Anterior cingulate cortex (tissue), 58 donors: ENCODE measurements around the gene NFKB1.

ENCODE experiments used
- DNase-seq, 58 donors: peaks; one replicate each; lab custom pipeline; 2025; lab: John Stamatoyannopoulos, UW

Gene NFKB1

DNA sequence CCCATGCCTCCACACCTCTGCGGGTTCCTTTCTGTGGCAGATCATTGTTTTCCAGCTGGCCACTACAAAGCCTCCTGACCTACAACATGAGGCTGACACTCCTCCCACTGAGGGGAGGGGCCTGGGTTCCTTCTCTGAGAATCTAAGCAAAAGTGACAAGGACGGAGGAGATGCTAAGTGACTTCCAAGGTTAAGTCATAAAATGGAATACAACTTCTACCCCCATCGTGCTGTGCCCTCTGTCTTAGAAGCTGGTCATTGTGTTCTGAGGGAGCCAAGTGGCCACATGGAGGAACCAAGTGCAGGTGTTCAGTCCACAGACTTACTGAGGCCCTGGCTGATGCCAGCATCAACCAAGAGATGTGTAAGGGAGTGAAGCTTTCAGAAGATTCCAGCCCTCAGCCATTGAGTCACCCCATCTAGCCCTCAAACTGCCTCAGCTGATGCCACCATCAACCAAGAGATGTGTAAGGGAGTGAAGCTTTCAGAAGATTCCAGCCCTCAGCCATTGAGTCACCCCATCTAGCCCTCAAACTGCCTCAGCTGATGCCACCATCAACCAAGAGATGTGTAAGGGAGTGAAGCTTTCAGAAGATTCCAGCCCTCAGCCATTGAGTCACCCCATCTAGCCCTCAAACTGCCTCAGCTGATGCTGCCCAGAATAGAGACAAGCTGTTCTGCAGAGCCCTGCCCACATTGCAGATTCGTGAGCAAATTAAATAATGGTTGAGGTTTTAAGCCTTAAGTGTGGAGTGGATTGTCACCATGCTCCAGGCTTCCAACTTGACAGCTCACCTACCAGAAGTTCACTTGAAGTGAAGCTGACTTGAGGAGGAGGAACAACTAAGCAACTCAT lies 118.8 kb downstream of the NFKB1 start:
- DNase-seq = peak in 3 of 58 donors; percentile 12 to 42 (median 20)

DNA sequence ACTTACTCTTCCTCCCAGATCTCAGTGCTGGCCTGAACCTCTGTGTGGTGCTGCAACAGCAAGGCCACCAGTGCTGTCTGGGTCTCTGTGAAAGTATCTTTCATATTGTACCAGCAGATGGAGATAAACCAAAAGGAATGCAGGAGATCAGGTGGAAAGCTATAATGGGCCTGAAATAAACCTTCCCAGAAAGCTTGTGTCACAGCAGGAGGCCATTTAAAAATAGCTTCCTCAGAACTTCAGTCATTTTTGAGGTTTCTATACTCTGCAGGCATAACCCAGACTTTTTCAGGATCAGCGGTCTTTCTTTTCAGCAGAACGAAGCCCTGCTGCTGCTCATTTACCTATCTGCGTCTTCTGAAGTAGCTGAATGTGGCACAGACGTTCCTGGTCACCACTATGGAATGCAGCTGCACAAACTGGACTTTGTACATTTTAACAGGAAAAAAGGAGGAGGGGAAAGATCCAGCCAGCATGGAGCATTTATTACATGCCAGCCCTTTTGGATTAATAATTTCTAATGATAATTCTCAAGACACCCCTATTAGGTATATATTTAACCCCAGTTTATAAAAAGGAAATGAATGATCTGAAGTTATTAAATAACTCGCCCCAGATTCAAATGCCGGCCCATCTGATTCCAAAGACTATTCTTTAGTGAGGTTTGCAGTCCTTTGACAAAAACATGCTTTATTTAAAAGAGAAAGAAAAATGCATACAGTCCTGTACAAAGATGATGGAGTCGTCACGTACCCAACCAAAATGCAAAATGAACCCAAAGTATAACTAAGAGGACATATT lies 119.7 kb downstream of the NFKB1 start:
- DNase-seq = peak in 27 of 58 donors; percentile 11 to 79 (median 28)

DNA sequence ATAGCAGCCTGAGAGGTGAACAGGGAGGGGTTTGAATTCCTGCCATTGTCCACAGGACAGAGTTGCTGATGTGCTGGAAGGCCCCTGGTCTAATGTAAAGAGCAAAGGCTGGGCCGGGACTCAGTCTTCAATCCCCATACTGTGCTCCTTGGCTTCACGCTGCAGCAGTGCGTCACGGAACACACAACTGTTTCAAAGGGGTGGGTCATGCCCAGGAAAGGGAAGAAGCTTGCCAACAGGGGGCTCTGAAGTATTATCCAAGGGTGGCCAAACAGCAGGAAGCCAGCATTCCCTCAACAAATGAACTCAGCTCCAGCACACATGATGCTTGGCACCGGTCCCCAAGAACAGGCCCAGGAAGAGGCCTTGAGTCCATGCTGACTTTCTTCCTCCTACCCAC lies 122.5 kb downstream of the NFKB1 start:
- DNase-seq = peak in 6 of 58 donors; percentile 14 to 45 (median 30)

DNA sequence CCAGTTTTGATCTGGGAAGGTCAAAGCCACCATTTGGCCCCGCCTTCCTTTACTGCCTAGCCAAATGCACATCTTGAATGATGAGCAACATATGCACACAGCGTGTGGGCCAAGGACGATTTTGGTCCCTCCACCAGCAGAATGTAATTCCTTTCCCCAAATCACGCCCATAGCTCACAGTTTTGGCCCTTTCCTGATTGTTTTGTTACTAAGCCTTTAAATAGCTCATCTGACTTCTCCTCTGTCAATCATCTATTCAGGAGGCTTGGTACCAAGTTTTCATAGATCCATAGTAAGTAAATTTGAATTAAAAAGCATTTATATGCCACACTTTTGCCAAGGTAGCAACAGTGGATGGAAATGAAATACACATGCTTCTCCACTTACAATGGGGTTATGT lies 123.3 kb downstream of the NFKB1 start:
- DNase-seq = no peak

DNA sequence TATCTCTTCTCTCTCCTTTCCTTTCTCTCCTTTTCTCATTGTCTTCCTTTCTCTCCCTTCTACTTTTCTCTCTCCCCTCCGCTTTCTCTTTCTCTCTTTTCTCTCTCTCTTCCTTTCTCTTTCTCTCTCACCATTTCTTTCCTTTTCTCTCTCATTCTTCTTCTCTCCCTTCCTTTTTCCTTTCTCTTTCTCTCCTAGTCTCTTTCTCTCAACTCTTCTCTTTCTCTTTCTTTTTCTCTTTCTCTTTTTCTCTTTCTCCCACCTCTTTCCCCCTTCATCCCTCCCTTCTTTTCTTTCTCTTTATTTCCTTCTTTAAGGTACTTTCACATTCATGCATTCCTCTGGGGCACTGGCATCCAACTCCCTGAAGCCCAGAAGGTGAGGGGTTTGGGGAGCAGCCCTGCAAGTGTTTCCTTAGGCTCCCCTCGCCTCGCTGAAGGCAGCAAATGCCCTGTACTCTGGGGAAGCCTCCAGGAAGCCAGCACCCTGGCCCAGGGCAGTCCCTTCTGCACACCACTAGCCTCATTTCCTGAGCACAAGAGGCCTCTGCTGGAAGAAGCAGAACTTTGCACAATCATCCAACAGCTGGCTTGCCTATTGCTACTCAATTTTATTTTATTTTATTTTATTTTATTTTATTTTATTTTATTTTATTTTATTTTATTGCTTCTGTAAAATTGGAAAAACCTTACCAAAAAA lies 124.2 kb downstream of the NFKB1 start:
- DNase-seq = peak in 3 of 58 donors; percentile 10 to 17 (median 13)

DNA sequence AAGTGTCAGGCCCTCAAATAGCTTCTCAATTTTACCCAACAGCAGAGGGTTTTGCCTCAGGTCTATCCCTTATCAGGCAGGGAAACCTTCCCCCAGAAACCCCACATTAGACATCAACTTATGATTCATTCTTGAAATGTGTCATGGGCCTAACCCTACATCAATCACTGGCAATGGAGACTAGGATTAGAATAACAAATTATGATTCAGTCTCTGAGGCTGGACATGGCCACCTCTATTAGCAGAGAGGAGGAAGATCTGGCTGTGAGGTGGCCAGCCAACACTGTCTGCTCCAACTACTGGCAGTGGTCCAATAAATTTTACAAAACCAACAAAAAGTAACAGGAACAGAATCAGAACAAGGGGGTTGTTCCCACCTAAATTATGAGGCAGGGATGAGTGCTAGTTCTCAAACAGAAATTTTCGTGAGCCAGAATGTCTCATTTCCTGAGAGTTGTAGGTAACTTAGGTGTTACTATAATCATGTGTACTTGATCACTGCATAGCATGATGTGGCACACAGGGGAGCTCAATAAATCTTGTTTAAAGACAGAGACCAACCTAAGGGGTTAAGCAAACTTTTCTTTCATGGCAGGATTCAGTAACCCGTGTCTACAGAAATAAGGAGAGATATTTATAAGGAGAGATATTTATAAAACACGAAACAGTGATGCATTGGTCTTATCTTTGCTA lies 126.8 kb downstream of the NFKB1 start:
- no peak for DNase-seq

DNA sequence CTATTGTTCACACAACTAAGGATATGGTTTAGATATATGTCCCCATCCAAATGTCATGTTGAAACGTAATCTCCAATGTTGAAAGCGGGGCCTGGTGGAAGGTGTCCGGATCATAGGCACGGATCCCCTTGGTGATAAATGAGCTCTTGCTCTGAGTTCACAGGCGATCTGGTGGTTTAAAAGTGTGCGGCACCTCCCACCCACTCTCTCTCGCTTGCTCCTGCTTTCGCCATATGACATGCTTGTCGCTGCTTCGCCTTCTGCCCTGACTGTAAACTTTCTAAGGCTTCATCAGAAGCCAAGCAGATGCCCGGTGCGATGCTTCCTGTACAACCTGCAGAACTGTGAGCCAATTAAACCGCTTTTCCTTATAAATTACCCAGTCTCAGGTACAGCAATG lies 128.5 kb downstream of the NFKB1 start:
- DNase-seq = no peak

DNA sequence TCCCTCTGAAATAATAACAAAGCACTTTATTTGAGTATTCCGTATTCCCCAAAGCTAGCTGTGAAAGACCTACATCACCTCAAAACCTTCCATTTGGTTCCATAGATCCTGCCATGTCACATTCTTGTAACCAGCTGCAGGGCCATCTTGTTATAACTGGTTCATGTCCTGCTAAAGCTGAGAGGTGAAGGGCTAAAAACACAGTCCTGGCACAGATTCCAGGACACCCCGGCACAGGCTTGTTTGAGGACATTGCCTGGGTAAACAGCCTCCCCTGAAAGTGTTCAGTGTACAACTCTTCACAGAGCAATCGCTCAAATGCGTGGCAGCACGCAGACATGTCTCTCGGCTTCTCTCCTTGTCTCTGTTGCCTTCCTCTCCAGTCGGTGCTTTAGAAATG lies 130.5 kb downstream of the NFKB1 start:
- no peak for DNase-seq

DNA sequence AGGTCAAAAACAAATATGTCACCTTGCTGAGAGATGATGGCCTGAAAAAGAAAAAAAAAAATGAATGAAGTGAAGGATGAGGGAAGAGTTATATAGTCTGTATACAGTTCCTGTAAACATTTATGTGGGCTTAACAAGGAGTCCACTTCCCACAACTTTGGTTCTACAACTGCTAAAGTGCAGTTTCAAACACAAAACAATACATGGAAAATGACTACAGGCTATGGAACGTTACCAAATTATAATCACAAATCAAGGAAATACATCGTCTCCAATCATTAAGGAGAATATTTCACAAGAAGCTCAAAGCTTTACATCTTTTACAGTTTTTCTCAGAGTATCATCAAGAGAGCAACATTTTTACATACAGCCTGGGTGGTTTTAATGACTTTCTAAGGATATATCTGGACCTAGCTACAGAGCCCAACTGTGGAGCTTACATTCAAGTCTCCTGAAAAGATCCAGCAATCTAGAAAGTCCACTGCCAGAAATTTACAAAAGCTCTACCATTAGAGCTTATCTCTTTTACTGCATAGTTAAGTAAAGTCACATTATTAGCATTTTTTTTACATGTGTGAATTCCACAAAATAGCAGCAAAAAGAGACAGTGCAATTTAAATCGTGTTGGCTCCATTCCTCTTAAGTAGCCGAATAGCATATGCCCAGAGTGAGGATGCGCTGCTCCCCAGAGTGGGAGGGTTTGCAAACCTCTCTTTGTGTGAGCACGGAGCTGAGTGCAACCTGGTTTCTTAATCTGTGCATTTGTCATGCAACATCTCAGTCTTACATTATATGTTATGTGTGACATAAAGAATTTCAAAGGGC lies 131.3 kb downstream of the NFKB1 start:
- DNase-seq = no peak

DNA sequence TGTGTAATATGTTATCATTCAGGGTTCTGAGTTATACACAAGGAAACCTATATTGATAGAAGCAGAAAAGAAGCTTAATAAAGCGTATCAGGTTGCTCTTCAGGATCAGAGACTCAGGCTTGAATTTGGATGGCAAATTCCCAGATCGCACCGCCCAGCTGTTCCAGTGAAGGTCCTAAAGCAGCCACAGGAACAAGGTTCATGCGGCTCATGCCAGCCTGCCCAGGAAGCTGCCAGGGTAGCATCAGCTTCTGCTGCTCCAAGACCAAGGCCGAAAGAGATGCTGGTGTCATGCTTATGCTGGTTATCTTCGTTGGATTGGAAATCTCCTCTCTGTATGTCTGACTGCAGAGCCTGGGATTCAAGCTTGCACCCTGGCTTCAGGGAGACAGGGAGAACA lies 131.9 kb downstream of the NFKB1 start:
- DNase-seq = no peak

DNA sequence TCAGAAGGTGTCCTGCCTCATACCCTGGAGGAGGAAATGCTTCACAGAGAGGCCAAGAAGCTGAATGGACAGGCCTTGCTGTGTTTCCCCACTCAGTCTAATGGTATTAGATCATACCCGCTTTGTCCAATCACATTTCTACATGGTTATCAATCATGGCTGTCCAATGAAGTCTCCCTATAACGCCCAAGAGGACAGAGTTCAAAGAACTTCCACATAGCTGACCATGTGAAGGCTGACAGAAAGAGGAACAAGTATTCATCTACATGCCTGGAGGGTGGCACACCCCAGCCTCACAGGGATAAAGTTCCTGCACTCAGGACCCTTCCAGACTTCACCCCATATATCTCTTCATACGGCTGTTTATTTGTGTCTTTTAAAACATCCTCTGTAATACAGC lies 136.2 kb downstream of the NFKB1 start:
- DNase-seq = no peak

DNA sequence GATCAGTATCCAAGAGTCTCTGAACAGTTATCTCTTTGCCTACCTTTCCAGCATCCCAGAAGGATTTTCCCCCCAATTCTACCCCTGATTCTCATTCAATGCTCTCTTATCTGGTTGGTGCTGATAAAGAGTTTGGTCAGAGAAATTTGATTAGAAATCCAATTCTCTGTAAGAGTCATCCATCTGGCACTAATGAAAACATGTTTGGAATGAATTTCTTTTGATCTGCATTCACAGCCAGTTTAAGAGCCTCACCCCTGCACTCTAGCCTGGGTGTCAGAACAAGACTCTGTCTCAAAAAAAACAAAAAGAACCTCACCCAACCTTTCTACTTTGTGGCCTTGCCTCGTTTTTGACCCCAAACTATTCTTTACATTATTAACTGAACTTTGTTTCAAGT lies 137.5 kb downstream of the NFKB1 start:
- DNase-seq = no peak

DNA sequence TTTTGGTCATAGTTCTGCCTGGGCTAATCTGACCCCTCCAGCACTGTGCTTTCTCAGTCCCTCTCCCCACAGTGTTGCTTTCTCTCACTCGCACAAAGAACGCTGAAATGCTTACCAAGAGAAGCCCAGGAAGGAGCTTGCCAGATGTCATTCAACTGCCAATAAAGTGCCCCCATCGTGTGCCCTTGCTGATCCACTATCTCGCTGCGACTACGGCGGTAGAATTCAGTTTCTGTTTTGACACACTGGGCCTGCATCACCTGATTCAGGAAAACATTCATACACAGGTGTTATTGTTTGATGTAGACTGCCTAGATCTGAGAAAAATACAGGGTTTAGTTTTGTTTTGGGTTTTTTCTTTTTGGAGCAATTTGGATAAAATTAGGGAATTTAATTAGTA lies 138.4 kb downstream of the NFKB1 start:
- no peak for DNase-seq

DNA sequence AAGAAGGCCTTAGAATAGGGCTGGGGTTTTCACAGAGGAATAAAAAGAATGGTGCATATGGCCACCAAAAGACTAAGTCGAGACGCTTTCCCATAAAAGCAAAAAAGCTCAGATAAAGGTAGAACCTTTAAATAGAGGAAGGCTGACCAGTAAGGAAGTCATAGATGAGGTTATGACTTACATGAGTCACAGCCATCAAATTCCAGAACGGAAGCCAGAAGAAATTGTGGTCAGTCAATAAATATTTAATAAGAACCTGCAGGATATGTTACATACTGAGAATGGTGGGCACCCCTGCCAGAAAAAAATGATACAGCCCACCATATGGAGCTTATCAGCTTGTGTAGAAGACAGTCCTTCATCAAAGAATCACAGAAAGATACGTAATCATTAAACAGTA lies 139.5 kb downstream of the NFKB1 start:
- no peak for DNase-seq

DNA sequence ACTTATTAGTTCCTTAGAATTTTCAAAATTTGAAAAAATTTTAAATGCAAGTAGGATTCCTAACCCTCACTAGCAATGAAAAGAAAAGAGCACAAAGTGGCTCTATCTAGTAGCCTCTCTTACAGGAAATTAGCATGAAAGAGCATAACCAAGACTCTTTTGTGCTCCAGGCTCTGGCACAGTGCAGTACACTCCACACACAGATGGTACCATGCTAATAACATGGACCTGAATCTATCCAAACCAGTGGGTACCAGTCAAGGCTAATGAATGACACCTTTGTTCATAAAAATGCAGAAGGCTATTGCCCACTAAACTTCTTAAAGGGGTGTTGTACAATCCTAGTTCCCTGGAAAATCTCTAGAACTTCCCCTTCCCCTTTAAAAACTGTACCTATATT lies 140.6 kb downstream of the NFKB1 start:
- DNase-seq = peak in 23 of 58 donors; percentile 5 to 83 (median 40)

DNA sequence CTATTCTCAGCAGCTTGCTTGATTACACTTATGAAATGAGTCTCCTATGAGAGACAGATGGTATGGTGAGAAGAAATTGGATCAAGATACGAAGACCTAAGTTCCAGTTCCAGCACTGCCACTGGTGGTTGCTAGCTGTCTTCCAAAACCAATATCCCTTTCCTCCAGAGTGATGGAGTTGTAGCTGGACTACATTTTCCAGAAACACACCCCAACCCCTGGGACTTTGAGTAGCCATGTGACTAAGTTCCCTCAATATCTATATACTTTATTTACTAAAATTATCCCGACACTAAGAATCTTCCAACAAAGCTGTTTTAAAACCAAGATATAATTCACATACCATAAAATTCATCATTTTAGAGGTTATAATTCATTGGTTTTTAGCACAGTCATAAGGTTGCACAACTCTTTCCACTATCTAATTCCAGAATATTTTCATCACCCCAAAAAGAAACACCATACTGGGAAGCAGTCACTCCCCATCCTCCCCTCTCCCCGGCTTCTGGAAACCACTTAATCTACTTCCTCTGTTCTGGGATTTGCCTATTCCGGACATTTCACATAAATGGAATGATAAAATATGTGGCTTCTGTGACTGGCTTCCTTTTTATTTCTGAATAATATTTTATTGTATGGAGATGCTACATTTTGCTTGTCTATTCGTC lies 141.6 kb downstream of the NFKB1 start:
- DNase-seq = no peak

DNA sequence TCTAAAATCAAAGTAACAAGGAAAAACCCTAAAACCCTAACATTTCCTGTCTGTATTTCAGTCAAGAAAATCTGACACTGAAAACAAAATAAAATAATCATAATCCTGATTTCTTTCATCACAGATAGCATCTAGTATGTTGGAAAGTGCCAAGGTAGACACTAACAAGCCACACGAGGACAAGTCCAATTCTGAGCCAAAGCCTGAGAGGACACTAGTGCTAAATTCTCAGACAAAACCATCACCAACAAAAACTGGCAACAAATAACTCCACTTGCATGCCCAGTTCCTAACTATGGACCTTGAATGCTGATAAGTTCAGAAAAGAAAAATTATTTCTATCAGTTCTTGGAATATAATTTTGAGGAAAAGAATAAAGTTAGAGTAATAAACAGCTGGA lies 146.0 kb downstream of the NFKB1 start:
- no peak for DNase-seq

DNA sequence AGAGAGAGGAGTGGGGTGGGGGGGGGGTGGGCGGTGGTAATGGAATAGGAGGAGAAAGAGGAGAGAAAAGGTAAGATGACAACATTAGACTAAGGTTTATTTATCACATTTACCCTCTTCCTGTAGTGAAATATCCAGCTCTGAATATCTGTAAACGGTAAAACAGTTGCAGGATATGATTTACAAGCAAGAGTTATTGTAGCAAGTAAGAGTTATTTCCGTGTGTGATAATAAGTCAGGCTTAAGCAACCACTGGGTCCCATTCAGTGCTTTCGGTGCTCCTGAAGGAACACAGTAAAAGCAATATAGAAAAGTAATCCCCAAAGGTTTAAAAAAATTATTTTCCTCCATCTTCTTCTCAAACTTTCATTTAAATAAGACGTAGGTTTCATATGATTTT lies 156.0 kb downstream of the NFKB1 start:
- DNase-seq = no peak

DNA sequence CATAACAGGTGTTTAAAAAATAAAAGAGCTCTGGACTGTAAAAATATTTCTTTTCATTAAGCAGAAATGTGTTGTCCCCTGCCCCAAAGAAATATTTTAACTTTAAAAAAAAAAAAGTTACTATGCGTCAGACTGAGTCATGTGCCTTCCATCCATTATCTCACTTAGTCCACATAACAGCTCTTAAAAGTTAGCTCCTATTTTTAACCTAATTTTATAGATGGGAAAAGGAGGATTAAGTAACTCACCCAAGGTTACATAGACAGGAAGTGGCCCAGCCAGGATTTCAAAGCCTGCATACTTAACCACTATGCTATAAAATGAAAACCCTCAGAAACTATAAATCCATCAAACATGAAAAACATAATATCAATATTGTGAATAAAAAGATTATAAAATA lies 161.9 kb downstream of the NFKB1 start:
- no peak for DNase-seq
